Measurements from ENCODE around the gene DDX55. TPM values are rescaled to one million over a fixed set of nuclear protein-coding genes. Genes with fewer than 3 reads are reported as not detected.

DDX55 gene
- total and polyA plus RNA-seq, 2 of the 13 experiments (the other 11 are each of a cell fraction or from before 2014, with no cell fraction given), result 22.2 to 37.0 TPM

- Histone ChIP-seq H3K4me3 (replicated peaks in 1 of 3; ENCODE audit: insufficient read depth in 1 of 3, low read depth in 2 of 3, low read length in 3 of 3) (no peak overlapping the region), H3K4me2 (ENCODE audit: low read depth, low read length) (0 out of 2 replicates have a peak overlapping the region, but pooled peaks have one; percentile 18), H3K36me3 (replicated peaks in 1 of 2; ENCODE audit: control insufficient read depth in 1 of 2, insufficient read depth in 2 of 2, low read length in 2 of 2) (peaks cover 8 to 52% of the 10 kb centered on the region in 2 experiments), H3K9ac (ENCODE audit: insufficient read depth, low read depth, low read length) (peak overlapping the region; percentile 60), H4K20me1 (ENCODE audit: insufficient read depth, low read length) (peaks cover 27% of the 10 kb centered on the region), H3K4me1 (ENCODE audit: insufficient read depth, low read length) (peaks cover 59% of the 10 kb centered on the region), H3K79me2 (ENCODE audit: insufficient read depth, low read length) (peaks cover 44% of the 10 kb centered on the region), H3K27me3 (ENCODE audit: control insufficient read depth in 1 of 2, insufficient read depth in 2 of 2, low read length in 2 of 2) (no peaks in the 10 kb centered on the region), H3K9me3 (ENCODE audit: low read length) (no peaks in the 10 kb centered on the region), H3K27ac (ENCODE audit: extremely low read length, insufficient read depth, low read length) (peak overlapping the region; percentile 90), H2AFZ (ENCODE audit: low read length) (no peak overlapping the region)
- in situ Hi-C loops (cut with HindIII; ENCODE audit: extremely low pct_ligation_motif_present, low pct_unique_long_range_greater_than_20kb) (no loop called here), intact Hi-C loops (cut with micrococcal nuclease; ENCODE audit: unreplicated experiment) (no loop called here)
- ATAC-seq (peak; percentile 96), DNase-seq (ENCODE audit: low spot score) (peak; percentile 96), FAIRE-seq (peak; percentile 98)
- CTCF ChIA-PET (ENCODE audit: low intra/inter-chr PET ratio, low total read pairs), result no interaction called here
- no TSS peak for BruUV-seq (replicated peaks)
- POLR2A ChIA-PET, result interaction anchor here (0.7 to 2.0 kb wide), 6 partner anchors 9 to 363 kb away, joined by 3 to 6 read pairs (median 4); partner anchors contain the start of genes KMT5A, MPHOSPH9 and MTRFR
- no peak for TF ChIP-seq ZNF460 (CRISPR knock-in tag; IDR thresholded peaks at IDR 0.05; ENCODE audit: borderline replicate concordance)
- no peak for TF ChIP-seq DMTF1 (CRISPR knock-in tag; IDR thresholded peaks at IDR 0.05)
- TF ChIP-seq AHR (CRISPR knock-in tag; IDR thresholded peaks at IDR 0.05), result no peak
- TF ChIP-seq ZC3H4 (CRISPR knock-in tag; IDR thresholded peaks at IDR 0.05; ENCODE audit: borderline replicate concordance), result no peak
- no peak for TF ChIP-seq MEIS1 (CRISPR knock-in tag; IDR thresholded peaks at IDR 0.05; ENCODE audit: borderline replicate concordance)
- no peak for TF ChIP-seq ZBED4 (CRISPR knock-in tag; IDR thresholded peaks at IDR 0.05; ENCODE audit: borderline replicate concordance)
- TF ChIP-seq PBX3 (CRISPR knock-in tag; IDR thresholded peaks at IDR 0.05; ENCODE audit: borderline replicate concordance), result no peak
- 0 out of 2 replicates have a peak, but pooled peaks have one; percentile 37 for TF ChIP-seq DMAP1 (CRISPR knock-in tag; IDR thresholded peaks at IDR 0.05)
- peak; percentile 87 for TF ChIP-seq ZMYM3 (CRISPR knock-in tag; IDR thresholded peaks at IDR 0.05)
- no peak for TF ChIP-seq ZNF441 (CRISPR knock-in tag; IDR thresholded peaks at IDR 0.05; ENCODE audit: borderline replicate concordance)
- TF ChIP-seq ZNF180 (CRISPR knock-in tag; IDR thresholded peaks at IDR 0.05; ENCODE audit: borderline replicate concordance, low read depth), result no peak
- TF ChIP-seq TBL1XR1 (IDR thresholded peaks at IDR 0.05; ENCODE audit: borderline replicate concordance, low read length, partially characterized antibody), result peak; percentile 76
- TF ChIP-seq ATF4 (CRISPR knock-in tag; IDR thresholded peaks at IDR 0.05), result peak in 1 of 2 experiments; percentile 44; a peak in 1 of 4 replicates
- TF ChIP-seq ZNF136 (CRISPR knock-in tag; IDR thresholded peaks at IDR 0.05; ENCODE audit: low read depth), result no peak
- no peak for TF ChIP-seq ZNF556 (CRISPR knock-in tag; IDR thresholded peaks at IDR 0.05; ENCODE audit: borderline replicate concordance)
These were observed 6.2 kb upstream of the DDX55 start for GRCh38 chr12:123595729-123596128.

Data from HepG2 (cell line).